Natural killer cell (primary cell): Measurements from ENCODE around the gene AP2S1. TPM values are rescaled to one million over a fixed set of nuclear protein-coding genes. Genes with fewer than 3 reads are reported as not detected.

Experiments
- ATAC-seq, 3 donors: fragments of 150-1000 bp in 2 of 3; fragments of 200-7000 bp in 1 of 3; cut with Tn5 transposase; 1 replicate in 1 of 3; 2 replicates in 2 of 3; pipeline ENCODE4 v1.10.0; 2021; ENCODE audit warnings: mild to moderate bottlenecking in 2 of 3, moderate library complexity in 2 of 3
- DNase-seq, 2 donors: peaks; one replicate each; pipeline versions ENCODE4 v3.0.0 to v3.0.0-alpha.2; 2013 to 2021; ENCODE audit warnings: mixed read lengths in 1 of 2
- H3K27ac ChIP-seq: one replicate; pipeline ENCODE4 v1.5.1; 2013; ENCODE audit warnings: mild to moderate bottlenecking, low read length
- H3K27me3 ChIP-seq: one replicate; pipeline ENCODE4 v1.6.1; 2013; ENCODE audit warnings: low read length; ENCODE audit not compliant: control insufficient read depth, insufficient read depth
- H3K36me3 ChIP-seq: one replicate; pipeline ENCODE4 v1.6.1; 2013; ENCODE audit warnings: low read length; ENCODE audit not compliant: control insufficient read depth, insufficient read depth
- H3K4me1 ChIP-seq: one replicate; pipeline ENCODE4 v1.6.1; 2013; ENCODE audit warnings: low read length; ENCODE audit not compliant: control insufficient read depth, insufficient read depth
- H3K4me3 ChIP-seq: one replicate; pipeline ENCODE4 v1.5.1; 2013; ENCODE audit warnings: low read length
- H3K9me3 ChIP-seq: one replicate; pipeline ENCODE4 v1.6.1; 2013; ENCODE audit warnings: low read length; ENCODE audit not compliant: control insufficient read depth, insufficient read depth
- H3K27ac Mint-ChIP-seq, 2 donors: one replicate each; pipeline ENCODE4 v1.8.0; 2022; ENCODE audit warnings: mild to moderate bottlenecking in 2 of 2, mixed read lengths in 2 of 2, moderate library complexity in 1 of 2
- H3K27me3 Mint-ChIP-seq, 2 donors: one replicate each; pipeline ENCODE4 v1.8.0; 2022; ENCODE audit warnings: low read depth in 2 of 2, mixed read lengths in 2 of 2
- H3K36me3 Mint-ChIP-seq: one replicate; pipeline ENCODE4 v1.8.0; 2022; ENCODE audit warnings: mixed read lengths
- H3K4me1 Mint-ChIP-seq, 2 donors: one replicate each; pipeline ENCODE4 v1.8.0; 2022; ENCODE audit warnings: mixed read lengths in 2 of 2
- H3K4me3 Mint-ChIP-seq: one replicate; pipeline ENCODE4 v1.8.0; 2022; ENCODE audit warnings: mild to moderate bottlenecking, moderate library complexity, mixed read lengths
- H3K9me3 Mint-ChIP-seq, 2 donors: one replicate each; pipeline ENCODE4 v1.8.0; 2022; ENCODE audit warnings: mixed read lengths in 2 of 2
- CTCF ChIP-seq: fragments of 200-600 bp; IDR thresholded peaks from one replicate; pipeline ENCODE4 v1.8.0; 2022; ENCODE audit warnings: antibody characterized with exemption
- WGBS: methylation state at CpG from one replicate; pipeline ENCODE4 v1.1.7; 2013; ENCODE audit warnings: missing lambda C conversion rate; ENCODE audit not compliant: insufficient coverage; 5-methylcytosine and 5-hydroxymethylcytosine counted together
- intact Hi-C: fragments of 100-400 bp; cut with micrococcal nuclease; formaldehyde crosslinking; loops from one replicate; pipeline ENCODE4 v1.14.2; 2022
- total RNA-seq, 4 donors: library from RNA; stranded (reverse); fragments of 120-200 nt in 1 of 4; gene quantifications; one replicate each; pipeline versions ENCODE4 v1.2.3 to v1.2.4, GENCODE V29; 2013 to 2022

Gene AP2S1
- total RNA-seq, 3 donors from 2014 or later (not counting 1 experiment from before 2014, with no cell fraction given): 45.0 to 49.1 (median 45.4) TPM

GRCh38 chr19:46844067-46844489 lies 6.6 kb downstream of the AP2S1 start:
- Histone ChIP-seq H3K4me1 (peaks cover 15% of the 10 kb centered on the region), H3K4me3 (no peak overlapping the region), H3K36me3 (peaks cover 32% of the 10 kb centered on the region), H3K27ac (no peak overlapping the region), H3K9me3 (no peaks in the 10 kb centered on the region), H3K27me3 (no peaks in the 10 kb centered on the region)
- Mint-ChIP-seq H3K4me3 (no peak overlapping the region), H3K9me3 (no peaks in the 10 kb centered on the region), H3K4me1 (peaks cover 0 to 19% of the 10 kb centered on the region in 2 donors), H3K27ac (no peak overlapping the region), H3K27me3 (no peaks in the 10 kb centered on the region), H3K36me3 (peaks cover 7% of the 10 kb centered on the region)
- 97% methylated on average over 9 of the region's 9 CpGs for whole genome bisulfite sequencing
- DNase-seq: no peak
- intact Hi-C loops: no loop called here
- ATAC-seq: no peak
- TF ChIP-seq CTCF: no peak

- intact Hi-C loops: no loop called here
- DNase-seq (no peak), ATAC-seq (no peak)
- no peaks in the 10 kb centered on the region for H3K9me3 Mint-ChIP-seq
- H3K36me3 Mint-ChIP-seq: peaks cover 7% of the 10 kb centered on the region
- Histone ChIP-seq H3K9me3 (no peaks in the 10 kb centered on the region), H3K4me1 (peaks cover 14% of the 10 kb centered on the region), H3K27me3 (no peaks in the 10 kb centered on the region), H3K27ac (no peak overlapping the region), H3K4me3 (no peak overlapping the region), H3K36me3 (peaks cover 39% of the 10 kb centered on the region)
- 89% methylated on average over 11 of the region's 11 CpGs for WGBS
- no peak for TF ChIP-seq CTCF
- no peaks in the 10 kb centered on the region for H3K27me3 Mint-ChIP-seq
- H3K27ac Mint-ChIP-seq: no peak overlapping the region
- peaks cover 0 to 18% of the 10 kb centered on the region in 2 donors for H3K4me1 Mint-ChIP-seq
- H3K4me3 Mint-ChIP-seq: no peak overlapping the region
These were observed 7.9 kb downstream of the AP2S1 start for GRCh38 chr19:46842791-46843190.

GRCh38 chr19:46841458-46842083 lies 9.1 kb downstream of the AP2S1 start:
- H3K9me3 ChIP-seq: no peaks in the 10 kb centered on the region
- H3K36me3 ChIP-seq: peaks cover 37% of the 10 kb centered on the region
- Mint-ChIP-seq H3K27ac (no peak overlapping the region), H3K4me3 (no peak overlapping the region), H3K9me3 (no peaks in the 10 kb centered on the region), H3K27me3 (no peaks in the 10 kb centered on the region), H3K4me1 (peaks cover 0 to 12% of the 10 kb centered on the region in 2 donors), H3K36me3 (peaks cover 7% of the 10 kb centered on the region)
- intact Hi-C loops: no loop called here
- 98% methylated on average over 11 of the region's 12 CpGs for WGBS
- H3K4me1 ChIP-seq: peaks cover 14% of the 10 kb centered on the region
- H3K27me3 ChIP-seq: no peaks in the 10 kb centered on the region
- no peak overlapping the region for H3K4me3 ChIP-seq
- ATAC-seq: no peak
- DNase-seq: no peak
- no peak for TF ChIP-seq CTCF
- H3K27ac ChIP-seq: no peak overlapping the region

- H3K36me3 ChIP-seq: peaks cover 37% of the 10 kb centered on the region
- peaks cover 6% of the 10 kb centered on the region for H3K4me1 ChIP-seq
- no peak overlapping the region for H3K27ac ChIP-seq
- peak in 1 of 2 donors; percentile 87 for DNase-seq
- intact Hi-C loops: loop anchor here (1.0 kb wide), 1 partner anchor 83 kb away; no protein-coding TSS in a partner anchor
- peaks cover 2% of the 10 kb centered on the region for H3K36me3 Mint-ChIP-seq
- 20% methylated on average over 13 of the region's 13 CpGs for WGBS
- ATAC-seq: peak; percentile 81 to 99 (median 95)
- no peak overlapping the region for H3K4me3 Mint-ChIP-seq
- no peaks in the 10 kb centered on the region for H3K27me3 Mint-ChIP-seq
- no peak overlapping the region for H3K27ac Mint-ChIP-seq
- no peaks in the 10 kb centered on the region for H3K9me3 ChIP-seq
- TF ChIP-seq CTCF: peak; percentile 75
- peaks cover 0 to 8% of the 10 kb centered on the region in 2 donors for H3K4me1 Mint-ChIP-seq
- no peak overlapping the region for H3K4me3 ChIP-seq
- no peaks in the 10 kb centered on the region for H3K27me3 ChIP-seq
- H3K9me3 Mint-ChIP-seq: no peaks in the 10 kb centered on the region
These were observed 10.1 kb downstream of the AP2S1 start for GRCh38 chr19:46840498-46840942.
